ENCODE measurements around the gene ARHGAP18. TPM values are rescaled to one million over a fixed set of nuclear protein-coding genes. Genes with fewer than 3 reads are reported as not detected.
A peak's percentile ranks its signal among the peaks of the same experiment; 100 is the strongest.

The ARHGAP18 gene
- total RNA-seq, 4 donors from 2014 or later = 5.2 to 9.2 (median 6.5) TPM

DNA sequence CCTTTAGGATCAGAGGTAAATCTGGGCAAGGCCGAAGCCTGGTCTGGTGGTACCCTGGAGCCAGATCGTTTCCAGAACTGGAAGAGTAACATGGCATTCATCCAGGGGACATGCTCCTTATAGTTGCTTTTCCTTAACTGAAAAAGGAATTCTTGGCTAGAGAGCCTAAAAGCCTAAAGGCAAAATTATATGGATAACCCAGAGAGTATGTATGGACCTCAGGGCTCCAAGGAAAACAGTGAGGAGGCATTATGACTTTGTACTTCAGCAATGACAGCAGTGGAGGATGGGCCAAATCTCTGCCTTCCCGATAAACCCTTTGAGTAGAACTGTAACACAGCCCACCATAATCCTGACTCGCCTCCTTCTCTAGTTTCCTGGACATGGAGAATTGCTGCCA is 29.3 kb downstream of the ARHGAP18 start:
- Histone ChIP-seq H3K9me3 (no peaks in the 10 kb centered on the region), H3K27me3 (no peaks in the 10 kb centered on the region), H3K27ac (peak overlapping the region; percentile 70 to 93 (median 86)), H3K4me1 (peaks cover 68 to 73% of the 10 kb centered on the region in 2 donors), H3K36me3 (no peaks in the 10 kb centered on the region), H3K4me3 (no peak overlapping the region)
- ATAC-seq (no peak), DNase-seq (no peak)
- in situ Hi-C loops (cut with MboI; ENCODE audit: low sequenced_read_pairs in 4 of 4) (no loop called here), intact Hi-C loops (cut with DNase I; ENCODE audit: low total_unique reads) (no loop called here)
- TF ChIP-seq, protein P1, sequence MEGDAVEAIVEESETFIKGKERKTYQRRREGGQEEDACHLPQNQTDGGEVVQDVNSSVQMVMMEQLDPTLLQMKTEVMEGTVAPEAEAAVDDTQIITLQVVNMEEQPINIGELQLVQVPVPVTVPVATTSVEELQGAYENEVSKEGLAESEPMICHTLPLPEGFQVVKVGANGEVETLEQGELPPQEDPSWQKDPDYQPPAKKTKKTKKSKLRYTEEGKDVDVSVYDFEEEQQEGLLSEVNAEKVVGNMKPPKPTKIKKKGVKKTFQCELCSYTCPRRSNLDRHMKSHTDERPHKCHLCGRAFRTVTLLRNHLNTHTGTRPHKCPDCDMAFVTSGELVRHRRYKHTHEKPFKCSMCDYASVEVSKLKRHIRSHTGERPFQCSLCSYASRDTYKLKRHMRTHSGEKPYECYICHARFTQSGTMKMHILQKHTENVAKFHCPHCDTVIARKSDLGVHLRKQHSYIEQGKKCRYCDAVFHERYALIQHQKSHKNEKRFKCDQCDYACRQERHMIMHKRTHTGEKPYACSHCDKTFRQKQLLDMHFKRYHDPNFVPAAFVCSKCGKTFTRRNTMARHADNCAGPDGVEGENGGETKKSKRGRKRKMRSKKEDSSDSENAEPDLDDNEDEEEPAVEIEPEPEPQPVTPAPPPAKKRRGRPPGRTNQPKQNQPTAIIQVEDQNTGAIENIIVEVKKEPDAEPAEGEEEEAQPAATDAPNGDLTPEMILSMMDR (IDR thresholded peaks at IDR 0.05 in 4 of 5, conservative IDR thresholded peaks at IDR 0.05 in 1 of 5) = no peak
- TF ChIP-seq POLR2A (IDR thresholded peaks at IDR 0.05) = no peak

DNA sequence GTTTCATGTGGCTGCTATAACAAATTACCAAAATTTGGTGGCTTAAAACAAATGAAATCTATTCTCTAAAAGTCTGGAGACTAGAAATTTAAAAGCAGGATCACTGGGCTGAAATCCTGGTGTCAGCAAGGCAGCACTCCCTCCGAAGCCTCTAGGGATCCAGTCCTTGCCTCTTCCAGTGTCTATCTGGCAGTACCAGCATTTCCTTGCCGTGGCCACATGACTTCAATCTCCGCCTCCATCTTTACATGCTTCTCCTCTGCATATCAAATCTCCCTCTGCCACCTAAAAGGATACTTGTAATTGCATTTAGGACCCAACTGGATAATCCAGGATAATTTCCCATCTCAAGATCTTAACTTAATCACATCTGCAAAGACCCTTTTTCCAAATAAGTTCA is 30.2 kb downstream of the ARHGAP18 start:
- H3K27me3 ChIP-seq = no peaks in the 10 kb centered on the region
- peak overlapping the region; percentile 22 to 51 (median 34) for H3K4me3 ChIP-seq
- H3K4me1 ChIP-seq = peaks cover 70 to 71% of the 10 kb centered on the region in 2 donors
- TF ChIP-seq, protein P1 (IDR thresholded peaks at IDR 0.05 in 4 of 5, conservative IDR thresholded peaks at IDR 0.05 in 1 of 5) = no peak
- TF ChIP-seq POLR2A (IDR thresholded peaks at IDR 0.05) = no peak
- H3K27ac ChIP-seq = peak overlapping the region; percentile 70 to 93 (median 86)
- DNase-seq (peak; percentile 31 to 45), ATAC-seq (peak; percentile 48 to 71)
- H3K36me3 ChIP-seq = no peaks in the 10 kb centered on the region
- in situ Hi-C loops (cut with MboI; ENCODE audit: low sequenced_read_pairs in 4 of 4) = no loop called here
- no peaks in the 10 kb centered on the region for H3K9me3 ChIP-seq
- intact Hi-C loops (cut with DNase I; ENCODE audit: low total_unique reads) = no loop called here

DNA sequence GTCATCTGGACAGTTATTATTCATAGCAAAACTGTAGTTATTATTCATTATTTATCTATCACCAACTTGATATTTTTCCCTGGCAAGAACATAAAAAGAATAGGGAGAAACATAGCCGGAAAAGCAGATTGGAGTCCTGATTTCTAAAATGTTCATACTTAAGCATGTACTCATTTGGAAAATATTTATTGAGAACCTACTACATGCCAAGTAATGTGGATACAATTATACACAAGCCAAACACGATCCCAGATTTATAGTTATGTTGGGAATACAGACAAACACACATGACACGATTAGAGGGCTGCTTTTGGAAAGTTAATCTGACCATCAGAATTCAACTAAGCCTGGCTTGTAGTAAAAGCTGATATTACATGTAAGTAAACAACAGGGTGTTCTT is 30.7 kb downstream of the ARHGAP18 start:
- H3K4me1 ChIP-seq = peaks cover 66 to 73% of the 10 kb centered on the region in 2 donors
- no peaks in the 10 kb centered on the region for H3K36me3 ChIP-seq
- in situ Hi-C loops (cut with MboI; ENCODE audit: low sequenced_read_pairs in 4 of 4) = no loop called here

DNA sequence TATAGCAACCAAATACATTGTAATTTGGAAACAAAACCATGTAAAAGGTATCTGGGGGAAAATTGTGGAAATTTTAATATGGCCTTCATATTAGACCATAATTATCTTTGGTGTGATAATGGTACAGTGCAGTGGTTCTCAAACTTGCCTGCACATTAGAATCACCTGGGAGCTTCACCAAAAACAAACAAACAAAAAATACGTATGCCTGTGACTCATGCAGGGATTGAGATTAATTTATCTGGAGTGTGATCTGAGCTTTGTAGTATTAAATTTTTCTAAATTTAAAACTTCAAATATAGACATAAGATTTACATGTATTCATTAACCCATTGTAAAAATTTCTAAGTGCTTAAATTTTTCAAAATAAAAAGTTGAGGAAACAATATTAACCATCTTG is 31.5 kb downstream of the ARHGAP18 start:
- Histone ChIP-seq H3K4me1 (peaks cover 66 to 73% of the 10 kb centered on the region in 2 donors), H3K27ac (peak overlapping the region in 3 of 4 donors; percentile 85 to 93 (median 88))

More for the DNA sequence above, 30.7 kb downstream of the ARHGAP18 start:
- Histone ChIP-seq H3K9me3 (no peaks in the 10 kb centered on the region), H3K4me3 (peak overlapping the region; percentile 22 to 51 (median 34)), H3K27ac (peak overlapping the region; percentile 70 to 93 (median 86)), H3K27me3 (no peaks in the 10 kb centered on the region)
- ATAC-seq (peak in 1 of 2 donors; percentile 12), DNase-seq (no peak)
- intact Hi-C loops (cut with DNase I; ENCODE audit: low total_unique reads) = no loop called here
- TF ChIP-seq POLR2A (IDR thresholded peaks at IDR 0.05) = no peak
- TF ChIP-seq, protein P1 (IDR thresholded peaks at IDR 0.05 in 4 of 5, conservative IDR thresholded peaks at IDR 0.05 in 1 of 5) = no peak

More for the DNA sequence above, 31.5 kb downstream of the ARHGAP18 start:
- intact Hi-C loops (cut with DNase I; ENCODE audit: low total_unique reads) = no loop called here
- Histone ChIP-seq H3K36me3 (no peaks in the 10 kb centered on the region), H3K4me3 (no peak overlapping the region), H3K27me3 (no peaks in the 10 kb centered on the region), H3K9me3 (no peaks in the 10 kb centered on the region)
- in situ Hi-C loops (cut with MboI; ENCODE audit: low sequenced_read_pairs in 4 of 4) = no loop called here
- ATAC-seq (no peak), DNase-seq (no peak)
- TF ChIP-seq, protein P1 (IDR thresholded peaks at IDR 0.05 in 4 of 5, conservative IDR thresholded peaks at IDR 0.05 in 1 of 5) = no peak
- TF ChIP-seq POLR2A (IDR thresholded peaks at IDR 0.05) = no peak

Data from gastrocnemius medialis (tissue), 4 donors.